Left ventricle myocardium inferior (tissue), 1 donor: ENCODE results near the gene TSTD2. TPM values are rescaled to one million over a fixed set of nuclear protein-coding genes. Genes with fewer than 3 reads are reported as not detected.

Source experiments
- DNase-seq: peaks from one replicate; pipeline ENCODE4 v3.0.0-alpha.2; 2020
- H3K27ac ChIP-seq: fragments of 200-600 bp; replicated peaks from 2 replicates; pipeline ENCODE4 v1.8.0; 2021
- H3K27me3 ChIP-seq: fragments of 200-600 bp; 2 replicates; pipeline ENCODE4 v1.8.0; 2021; ENCODE audit warnings: low read depth
- H3K36me3 ChIP-seq: fragments of 200-600 bp; 2 replicates; pipeline ENCODE4 v1.8.0; 2021
- H3K4me1 ChIP-seq: fragments of 200-600 bp; 2 replicates; pipeline ENCODE4 v1.8.0; 2021
- H3K4me3 ChIP-seq: fragments of 200-600 bp; 2 replicates; pipeline ENCODE4 v1.8.0; 2021; ENCODE audit warnings: mild to moderate bottlenecking, moderate library complexity
- H3K9me3 ChIP-seq: fragments of 200-600 bp; replicated peaks from 2 replicates; pipeline ENCODE4 v1.8.0; 2021
- intact Hi-C: fragments of 100-400 bp; cut with micrococcal nuclease; formaldehyde crosslinking; loops from one replicate; pipeline ENCODE4 v1.11.0; 2022
- total RNA-seq: library from RNA; stranded (reverse); fragmentation: NEBNext Ultra II Directional; extraction: Animal tissue kit (Norgen Biotek cat#: 25700); gene quantifications from one replicate; pipeline ENCODE4 v1.2.1, GENCODE V29; 2021
- TF ChIP-seq, protein P1 (sequence below): fragments of 200-600 bp; IDR thresholded peaks from 2 replicates; pipeline ENCODE4 v1.8.0; 2021; ENCODE audit warnings: antibody characterized with exemption, mild to moderate bottlenecking, borderline replicate concordance
- donor health status: DM: no; HTN: yes; CAD: no; lungs with severe emphysema.

TSTD2 gene
- total RNA-seq, 1 donor from 2014 or later = 24.5 TPM

DNA sequence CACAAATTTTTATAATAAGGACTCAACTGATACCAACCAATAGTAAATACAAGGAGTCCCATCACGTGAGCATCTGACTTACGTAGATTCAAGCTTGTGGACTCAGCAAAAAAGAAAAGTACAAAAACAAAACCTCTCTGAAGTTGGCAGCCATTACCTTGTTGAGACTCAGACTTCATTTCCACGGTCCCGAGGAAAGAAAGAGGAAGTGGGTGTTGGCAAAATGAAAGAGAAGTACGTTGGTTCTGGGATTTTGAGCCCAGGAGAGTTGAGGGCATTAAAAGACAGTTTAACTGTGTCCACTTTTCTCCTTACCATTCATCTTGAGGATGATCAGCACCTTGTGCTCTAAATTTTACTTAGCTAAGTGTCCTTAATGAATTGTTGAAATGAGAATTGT is 27.2 kb upstream of the TSTD2 start:
- no peaks in the 10 kb centered on the region for H3K4me1 ChIP-seq
- H3K9me3 ChIP-seq = no peaks in the 10 kb centered on the region
- intact Hi-C loops = no loop called here
- H3K27me3 ChIP-seq = no peaks in the 10 kb centered on the region
- TF ChIP-seq, protein P1, sequence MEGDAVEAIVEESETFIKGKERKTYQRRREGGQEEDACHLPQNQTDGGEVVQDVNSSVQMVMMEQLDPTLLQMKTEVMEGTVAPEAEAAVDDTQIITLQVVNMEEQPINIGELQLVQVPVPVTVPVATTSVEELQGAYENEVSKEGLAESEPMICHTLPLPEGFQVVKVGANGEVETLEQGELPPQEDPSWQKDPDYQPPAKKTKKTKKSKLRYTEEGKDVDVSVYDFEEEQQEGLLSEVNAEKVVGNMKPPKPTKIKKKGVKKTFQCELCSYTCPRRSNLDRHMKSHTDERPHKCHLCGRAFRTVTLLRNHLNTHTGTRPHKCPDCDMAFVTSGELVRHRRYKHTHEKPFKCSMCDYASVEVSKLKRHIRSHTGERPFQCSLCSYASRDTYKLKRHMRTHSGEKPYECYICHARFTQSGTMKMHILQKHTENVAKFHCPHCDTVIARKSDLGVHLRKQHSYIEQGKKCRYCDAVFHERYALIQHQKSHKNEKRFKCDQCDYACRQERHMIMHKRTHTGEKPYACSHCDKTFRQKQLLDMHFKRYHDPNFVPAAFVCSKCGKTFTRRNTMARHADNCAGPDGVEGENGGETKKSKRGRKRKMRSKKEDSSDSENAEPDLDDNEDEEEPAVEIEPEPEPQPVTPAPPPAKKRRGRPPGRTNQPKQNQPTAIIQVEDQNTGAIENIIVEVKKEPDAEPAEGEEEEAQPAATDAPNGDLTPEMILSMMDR = no peak
- no peak overlapping the region for H3K4me3 ChIP-seq
- DNase-seq = no peak
- H3K27ac ChIP-seq = peak overlapping the region; percentile 0
- H3K36me3 ChIP-seq = peaks cover 93% of the 10 kb centered on the region

DNA sequence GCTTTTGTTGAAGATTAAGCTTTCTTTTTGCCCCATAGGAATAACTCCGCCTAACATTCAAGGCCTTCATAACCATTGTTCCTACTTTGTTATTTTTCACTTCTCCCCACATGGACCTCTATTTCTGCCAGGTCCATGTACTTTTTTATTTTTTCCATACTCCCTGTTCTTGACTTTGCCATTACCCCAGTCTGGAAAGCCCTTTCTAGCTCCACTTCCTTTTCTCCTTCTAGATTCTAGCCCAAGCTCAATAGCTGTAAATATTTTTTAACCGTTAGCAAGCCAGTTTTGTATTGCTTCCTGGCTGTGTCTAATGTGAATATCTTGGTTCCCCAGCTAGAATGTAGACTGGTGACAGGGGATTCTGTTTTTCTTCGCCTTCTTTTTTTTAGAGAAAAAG is 26.6 kb upstream of the TSTD2 start:
- Histone ChIP-seq H3K4me3 (no peak overlapping the region), H3K9me3 (no peaks in the 10 kb centered on the region), H3K27me3 (no peaks in the 10 kb centered on the region), H3K36me3 (peaks cover 93% of the 10 kb centered on the region), H3K27ac (no peak overlapping the region), H3K4me1 (no peaks in the 10 kb centered on the region)
- TF ChIP-seq, protein P1 = no peak
- no peak for DNase-seq
- intact Hi-C loops = no loop called here

DNA sequence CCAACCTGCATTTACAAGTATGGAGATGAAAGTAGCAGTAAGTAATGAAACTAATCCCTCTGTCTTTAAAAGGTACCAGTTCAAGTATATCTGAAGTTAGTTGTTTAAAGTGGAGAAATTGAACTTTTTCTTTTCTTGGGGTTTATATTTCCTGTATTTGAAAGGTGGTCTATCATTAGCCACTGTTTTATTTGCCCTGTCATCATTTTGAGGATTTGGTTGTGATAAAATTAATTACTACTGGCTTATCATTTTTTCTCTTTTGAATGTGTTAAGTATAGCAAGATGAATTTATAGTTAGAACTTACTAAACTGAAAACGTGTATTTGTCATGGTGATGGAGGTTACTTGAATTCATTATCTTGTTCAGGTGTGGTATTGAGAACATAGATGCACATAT is 25.5 kb upstream of the TSTD2 start:
- intact Hi-C loops = no loop called here
- Histone ChIP-seq H3K27me3 (no peaks in the 10 kb centered on the region), H3K27ac (no peak overlapping the region), H3K4me3 (no peak overlapping the region), H3K9me3 (no peaks in the 10 kb centered on the region), H3K36me3 (peaks cover 93% of the 10 kb centered on the region), H3K4me1 (no peaks in the 10 kb centered on the region)
- DNase-seq = no peak
- TF ChIP-seq, protein P1 = no peak

DNA sequence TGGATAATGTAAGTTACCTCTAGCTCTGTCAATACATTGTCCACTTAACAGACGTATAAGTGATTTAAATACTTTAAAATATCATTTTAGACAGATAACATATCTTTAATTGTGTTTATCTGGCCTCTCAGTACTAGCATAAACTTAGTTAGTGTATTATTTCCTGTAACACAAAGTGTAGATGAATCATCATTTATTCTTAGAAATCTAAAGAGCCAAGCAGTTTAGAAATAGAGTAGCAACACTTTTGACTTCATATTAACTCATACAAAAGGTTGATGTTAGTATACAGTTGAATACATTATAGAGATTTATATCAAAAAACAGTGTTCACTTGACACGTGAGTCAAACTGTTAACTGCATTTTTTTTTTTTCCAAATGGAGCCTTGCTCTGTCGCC is 18.5 kb upstream of the TSTD2 start:
- H3K27ac ChIP-seq = peak overlapping the region; percentile 17
- peaks cover 86% of the 10 kb centered on the region for H3K36me3 ChIP-seq
- H3K4me1 ChIP-seq = peaks cover 11% of the 10 kb centered on the region

DNA sequence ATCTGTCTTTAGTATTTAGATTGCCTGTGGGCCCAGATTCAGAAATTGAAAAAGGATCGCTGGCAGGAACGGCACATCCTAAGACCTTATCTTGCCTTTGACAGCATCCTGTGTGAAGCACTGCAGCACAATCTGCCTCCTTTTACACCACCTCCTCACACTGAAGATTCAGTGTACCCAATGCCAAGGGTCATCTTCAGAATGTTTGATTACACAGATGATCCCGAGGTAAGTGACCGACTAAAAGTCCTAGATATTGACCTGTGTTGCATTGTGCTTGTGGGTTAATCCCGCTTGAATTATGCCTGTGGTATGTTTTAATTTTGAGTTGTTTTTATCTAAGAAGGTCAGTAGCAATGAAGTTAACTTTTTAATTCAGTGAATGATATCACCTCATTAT is 14.8 kb upstream of the TSTD2 start:
- Histone ChIP-seq H3K9me3 (no peaks in the 10 kb centered on the region), H3K27me3 (no peaks in the 10 kb centered on the region), H3K4me1 (peaks cover 11% of the 10 kb centered on the region), H3K4me3 (no peak overlapping the region), H3K27ac (no peak overlapping the region), H3K36me3 (peaks cover 84% of the 10 kb centered on the region)
- TF ChIP-seq, protein P1 = no peak
- intact Hi-C loops = no loop called here
- no peak for DNase-seq

More for the DNA sequence above, 18.5 kb upstream of the TSTD2 start:
- intact Hi-C loops = no loop called here
- Histone ChIP-seq H3K9me3 (no peaks in the 10 kb centered on the region), H3K4me3 (no peak overlapping the region), H3K27me3 (no peaks in the 10 kb centered on the region)
- TF ChIP-seq, protein P1 = no peak
- no peak for DNase-seq

DNA sequence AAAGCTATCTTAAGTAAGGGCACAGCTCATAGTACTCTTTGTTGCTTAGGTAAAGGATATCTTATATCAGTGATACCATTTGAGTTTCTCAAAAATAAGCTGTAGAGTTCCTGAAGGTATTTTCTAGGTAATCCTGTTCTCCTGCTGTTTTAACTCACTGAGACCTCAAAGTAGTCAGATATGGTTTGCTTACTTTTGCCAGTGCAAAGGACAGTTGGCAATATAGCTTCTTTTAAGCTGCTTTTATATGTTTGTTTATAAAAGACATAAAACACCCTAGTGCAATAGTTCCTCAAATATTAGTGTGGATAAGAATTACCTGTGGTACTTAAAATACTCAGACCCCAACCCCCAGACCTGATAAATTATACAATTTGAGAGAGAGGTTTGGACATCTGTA is 12.6 kb upstream of the TSTD2 start:
- DNase-seq = no peak
- no peak overlapping the region for H3K4me3 ChIP-seq
- TF ChIP-seq, protein P1 = no peak
- peaks cover 86% of the 10 kb centered on the region for H3K36me3 ChIP-seq
- H3K27me3 ChIP-seq = no peaks in the 10 kb centered on the region
- no peaks in the 10 kb centered on the region for H3K9me3 ChIP-seq
- peaks cover 8% of the 10 kb centered on the region for H3K4me1 ChIP-seq
- H3K27ac ChIP-seq = no peak overlapping the region
- intact Hi-C loops = no loop called here
